ENCODE measurements around the gene FGF14. TPM values are rescaled to one million over a fixed set of nuclear protein-coding genes. Genes with fewer than 3 reads are reported as not detected.

FGF14 gene
- total RNA-seq, 2 donors from 2014 or later: under 0.01 to 0.28 TPM

GRCh38 chr13:101811881-101812280 is 590.0 kb downstream of the FGF14 start:
- Histone ChIP-seq H3K27me3 (replicated peaks; ENCODE audit: insufficient read depth) (no peaks in the 10 kb centered on the region), H3K4me3 (no peak overlapping the region), H3K4me1 (replicated peaks) (no peaks in the 10 kb centered on the region), H3K36me3 (no peaks in the 10 kb centered on the region), H3K9me3 (no peaks in the 10 kb centered on the region), H3K27ac (no peak overlapping the region)
- DNase-seq (ENCODE audit: low spot score): no peak
- 70% methylated on average over 1 of the region's 1 CpG for WGBS
- intact Hi-C loops (cut with DNase I): no loop called here
- TF ChIP-seq CTCF (IDR thresholded peaks at IDR 0.05) (no peak), POLR2AphosphoS5 (IDR thresholded peaks at IDR 0.05) (no peak), POLR2A (IDR thresholded peaks at IDR 0.05) (no peak)

GRCh38 chr13:101811284-101811839 is 590.5 kb downstream of the FGF14 start:
- no peak for DNase-seq (ENCODE audit: low spot score)

GRCh38 chr13:101799196-101799595 is 602.7 kb downstream of the FGF14 start:
- TF ChIP-seq POLR2A (IDR thresholded peaks at IDR 0.05): no peak
- no peak for TF ChIP-seq CTCF (IDR thresholded peaks at IDR 0.05)
- TF ChIP-seq POLR2AphosphoS5 (IDR thresholded peaks at IDR 0.05): no peak
- no peak for DNase-seq (ENCODE audit: low spot score)
- Histone ChIP-seq H3K4me1 (replicated peaks) (no peaks in the 10 kb centered on the region), H3K9me3 (no peaks in the 10 kb centered on the region), H3K4me3 (no peak overlapping the region), H3K27me3 (replicated peaks; ENCODE audit: insufficient read depth) (no peaks in the 10 kb centered on the region), H3K36me3 (no peaks in the 10 kb centered on the region), H3K27ac (no peak overlapping the region)
- 69% methylated on average over 4 of the region's 4 CpGs for WGBS
- intact Hi-C loops (cut with DNase I): no loop called here

More at GRCh38 chr13:101811284-101811839, 590.5 kb downstream of the FGF14 start:
- no peaks in the 10 kb centered on the region for H3K27me3 ChIP-seq (replicated peaks; ENCODE audit: insufficient read depth)
- no peak for TF ChIP-seq POLR2AphosphoS5 (IDR thresholded peaks at IDR 0.05)
- no peak for TF ChIP-seq POLR2A (IDR thresholded peaks at IDR 0.05)
- no peak for TF ChIP-seq CTCF (IDR thresholded peaks at IDR 0.05)
- H3K36me3 ChIP-seq: no peaks in the 10 kb centered on the region
- no peak overlapping the region for H3K27ac ChIP-seq
- H3K9me3 ChIP-seq: no peaks in the 10 kb centered on the region
- no peaks in the 10 kb centered on the region for H3K4me1 ChIP-seq (replicated peaks)
- 60% methylated on average over 1 of the region's 1 CpG for WGBS
- H3K4me3 ChIP-seq: no peak overlapping the region
- intact Hi-C loops (cut with DNase I): no loop called here

GRCh38 chr13:101798437-101798836 is 603.4 kb downstream of the FGF14 start:
- Histone ChIP-seq H3K36me3 (no peaks in the 10 kb centered on the region), H3K27ac (no peak overlapping the region), H3K9me3 (no peaks in the 10 kb centered on the region), H3K27me3 (replicated peaks; ENCODE audit: insufficient read depth) (no peaks in the 10 kb centered on the region), H3K4me3 (no peak overlapping the region), H3K4me1 (replicated peaks) (no peaks in the 10 kb centered on the region)
- DNase-seq (ENCODE audit: low spot score): no peak
- 44% methylated on average over 1 of the region's 1 CpG for WGBS
- TF ChIP-seq POLR2A (IDR thresholded peaks at IDR 0.05): no peak
- no peak for TF ChIP-seq CTCF (IDR thresholded peaks at IDR 0.05)
- no peak for TF ChIP-seq POLR2AphosphoS5 (IDR thresholded peaks at IDR 0.05)
- intact Hi-C loops (cut with DNase I): no loop called here

- intact Hi-C loops (cut with DNase I): no loop called here
- Histone ChIP-seq H3K9me3 (no peaks in the 10 kb centered on the region), H3K4me1 (replicated peaks) (no peaks in the 10 kb centered on the region), H3K4me3 (no peak overlapping the region), H3K27ac (no peak overlapping the region), H3K27me3 (replicated peaks; ENCODE audit: insufficient read depth) (no peaks in the 10 kb centered on the region), H3K36me3 (no peaks in the 10 kb centered on the region)
- DNase-seq (ENCODE audit: low spot score): no peak
- no peak for TF ChIP-seq CTCF (IDR thresholded peaks at IDR 0.05)
- 74% methylated on average over 3 of the region's 3 CpGs for WGBS
Observed at GRCh38 chr13:101795460-101795859, 606.4 kb downstream of the FGF14 start.
